Neuronal stem cell (in vitro differentiated cells): ENCODE data around the gene MLNR.

Experiments used
- DNase-seq: peaks from one replicate; pipeline ENCODE4 v3.0.0-alpha.2; 2013; ENCODE audit warnings: low spot score
- H2AFZ ChIP-seq: one replicate; pipeline ENCODE4 v1.6.1; 2013; ENCODE audit warnings: mild to moderate bottlenecking, low read length, inconsistent platforms
- H2AK5ac ChIP-seq: 2 replicates; pipeline ENCODE4 v1.6.1; 2013; ENCODE audit warnings: low read depth, mild to moderate bottlenecking, inconsistent platforms, low read length, moderate library complexity, mixed read lengths
- H2BK120ac ChIP-seq: 2 replicates; pipeline ENCODE4 v1.6.1; 2013; ENCODE audit warnings: low read depth, mild to moderate bottlenecking, inconsistent platforms, low read length, moderate library complexity, mixed read lengths
- H2BK12ac ChIP-seq: one replicate; pipeline ENCODE4 v1.6.1; 2013; ENCODE audit warnings: low read length, inconsistent platforms
- H2BK15ac ChIP-seq: 2 replicates; pipeline ENCODE4 v1.6.1; 2013; ENCODE audit warnings: mild to moderate bottlenecking, low read length, inconsistent platforms, mixed read lengths
- H2BK5ac ChIP-seq: one replicate; pipeline ENCODE4 v1.6.1; 2013; ENCODE audit warnings: inconsistent platforms, mild to moderate bottlenecking, low read length, moderate library complexity
- H3K14ac ChIP-seq: one replicate; pipeline ENCODE4 v1.6.1; 2013; ENCODE audit warnings: low read length, inconsistent platforms
- H3K18ac ChIP-seq: 2 replicates; pipeline ENCODE4 v1.6.1; 2013; ENCODE audit warnings: low read length, inconsistent platforms
- H3K23ac ChIP-seq: 2 replicates; pipeline ENCODE4 v1.6.1; 2013; ENCODE audit warnings: low read depth, mild to moderate bottlenecking, mixed read lengths, low read length, inconsistent platforms; ENCODE audit not compliant: poor library complexity
- H3K27ac ChIP-seq: replicated peaks from 3 replicates; pipeline ENCODE4 v1.5.1; 2013; ENCODE audit warnings: low read length, inconsistent platforms
- H3K27me3 ChIP-seq, 3 experiments: 2 replicates each; pipeline ENCODE4 v1.6.1; 2013; ENCODE audit warnings: low read length in 3 of 3, mild to moderate bottlenecking in 2 of 3, inconsistent platforms in 1 of 3, low read depth in 1 of 3, mixed read lengths in 1 of 3, moderate library complexity in 1 of 3; ENCODE audit not compliant: control insufficient read depth in 3 of 3, insufficient read depth in 3 of 3
- H3K36me3 ChIP-seq, 2 donors: replicated peaks in 1 of 2; 2 replicates each; pipeline ENCODE4 v1.6.1; 2013; ENCODE audit warnings: low read length in 2 of 2; ENCODE audit not compliant: control insufficient read depth in 2 of 2, insufficient read depth in 2 of 2
- H3K4ac ChIP-seq: 2 replicates; pipeline ENCODE4 v1.6.1; 2013; ENCODE audit warnings: inconsistent platforms, mild to moderate bottlenecking, low read length, moderate library complexity
- H3K4me1 ChIP-seq, 2 donors: 1 replicate in 1 of 2; 2 replicates in 1 of 2; pipeline ENCODE4 v1.6.1; 2013; ENCODE audit warnings: low read length in 2 of 2, low read depth in 1 of 2; ENCODE audit not compliant: control insufficient read depth in 2 of 2, insufficient read depth in 1 of 2
- H3K4me2 ChIP-seq: one replicate; pipeline ENCODE4 v1.6.1; 2013; ENCODE audit warnings: mild to moderate bottlenecking, low read length, inconsistent platforms; ENCODE audit not compliant: insufficient read depth, poor library complexity, severe bottlenecking
- H3K4me3 ChIP-seq, 2 donors: 2 replicates each; pipeline ENCODE4 v1.5.1; 2013; ENCODE audit warnings: low read length in 2 of 2, mild to moderate bottlenecking in 2 of 2, inconsistent platforms in 1 of 2, moderate library complexity in 1 of 2
- H3K79me1 ChIP-seq: one replicate; pipeline ENCODE4 v1.6.1; 2013; ENCODE audit warnings: low read depth, mild to moderate bottlenecking, inconsistent platforms, low read length, moderate library complexity
- H3K9ac ChIP-seq: one replicate; pipeline ENCODE4 v1.6.1; 2013; ENCODE audit warnings: mild to moderate bottlenecking, low read depth, low read length, inconsistent platforms; ENCODE audit not compliant: poor library complexity
- H3K9me3 ChIP-seq, 2 donors: replicated peaks in 1 of 2; 2 replicates each; pipeline versions ENCODE3 to v1.6.1; 2013; ENCODE audit warnings: low read length in 2 of 2, mild to moderate bottlenecking in 2 of 2, inconsistent platforms in 1 of 2, low read depth in 1 of 2, mixed read lengths in 1 of 2, moderate library complexity in 1 of 2; ENCODE audit not compliant: control insufficient read depth in 2 of 2, insufficient read depth in 1 of 2
- H4K8ac ChIP-seq: one replicate; pipeline ENCODE4 v1.6.1; 2013; ENCODE audit warnings: low read depth, mild to moderate bottlenecking, inconsistent platforms, low read length, moderate library complexity
- H4K91ac ChIP-seq: one replicate; pipeline ENCODE4 v1.6.1; 2013; ENCODE audit warnings: low read length, low read depth, mild to moderate bottlenecking, inconsistent platforms; ENCODE audit not compliant: poor library complexity
- WGBS, 2 donors: extraction: QIAGEN DNeasy Blood & Tissue Kit; methylation state at CpG; one replicate each; pipeline ENCODE4 v1.1.7; 2013; ENCODE audit warnings: missing lambda C conversion rate in 2 of 2, mixed read lengths in 1 of 2; ENCODE audit not compliant: insufficient read length in 2 of 2, insufficient replicate concordance in 1 of 2; ENCODE audit errors: extremely low coverage in 2 of 2; 5-methylcytosine and 5-hydroxymethylcytosine counted together

MLNR gene

DNA sequence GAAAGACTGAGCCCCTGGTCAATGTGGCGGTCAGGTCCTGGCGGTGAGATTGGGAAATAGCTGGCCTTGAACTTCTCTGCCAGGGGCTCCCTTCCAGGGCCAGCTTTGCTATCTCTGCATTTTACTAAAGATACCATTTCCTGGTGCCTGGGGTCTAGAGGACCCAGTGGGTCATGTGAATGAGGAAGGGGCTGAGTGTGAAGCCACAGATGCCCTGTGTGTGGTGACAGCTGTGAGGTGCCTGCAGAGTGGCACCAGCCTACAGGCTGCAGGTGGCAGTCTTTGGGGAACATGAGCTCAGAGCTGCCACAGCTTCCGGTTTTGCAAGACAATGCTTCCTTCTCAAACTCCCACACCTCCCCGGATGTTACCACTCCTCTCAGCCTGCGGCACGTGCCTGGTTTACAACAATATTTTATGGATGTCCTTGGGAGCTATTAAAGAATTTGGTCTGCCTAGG, 5.2 kb upstream of the MLNR start:
- H2BK120ac ChIP-seq: no peak overlapping the region
- no peak overlapping the region for H3K27ac ChIP-seq
- H3K4me2 ChIP-seq: no peak overlapping the region
- no peak overlapping the region for H3K4me3 ChIP-seq
- peaks cover 0 to 8% of the 10 kb centered on the region in 2 donors for H3K36me3 ChIP-seq
- no peak overlapping the region for H2BK5ac ChIP-seq
- H3K9ac ChIP-seq: no peak overlapping the region
- no peak overlapping the region for H3K23ac ChIP-seq
- peaks cover 9 to 37% (median 32%) of the 10 kb centered on the region in 3 experiments for H3K27me3 ChIP-seq
- no peak overlapping the region for H2BK15ac ChIP-seq
- no peak overlapping the region for H2AK5ac ChIP-seq
- peaks cover 3 to 10% of the 10 kb centered on the region in 2 donors for H3K4me1 ChIP-seq
- H3K79me1 ChIP-seq: no peaks in the 10 kb centered on the region
- WGBS, 2 donors: no CpG with 5 or more reads among the region's 6 CpGs
- no peak overlapping the region for H3K14ac ChIP-seq
- no peak for DNase-seq
- H2AFZ ChIP-seq: peak overlapping the region; percentile 88
- H4K91ac ChIP-seq: no peak overlapping the region
- H3K9me3 ChIP-seq: peaks cover 0 to 7% of the 10 kb centered on the region in 2 donors
- no peak overlapping the region for H3K18ac ChIP-seq
- no peak overlapping the region for H4K8ac ChIP-seq
- H2BK12ac ChIP-seq: no peak overlapping the region
- H3K4ac ChIP-seq: no peak overlapping the region

DNA sequence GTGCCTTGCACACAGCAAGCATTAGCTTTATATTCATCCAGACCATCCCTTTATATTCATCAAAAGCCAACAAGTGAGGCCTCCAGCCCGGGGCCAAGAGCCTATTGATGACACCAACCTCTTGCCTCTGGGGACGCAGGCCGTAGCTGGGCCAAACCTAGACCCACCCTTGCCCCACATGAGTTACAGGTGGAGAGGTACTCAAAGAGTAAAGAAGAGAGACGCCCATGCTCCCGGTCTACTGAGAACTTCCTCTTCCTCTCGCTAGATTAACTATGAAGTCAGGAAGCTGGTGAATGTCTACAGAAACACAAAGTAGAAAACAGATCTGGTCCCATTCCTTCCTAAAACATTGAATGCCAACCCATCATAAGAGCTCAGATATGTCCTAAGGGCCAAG, 3.8 kb upstream of the MLNR start:
- Histone ChIP-seq H3K9me3 (peaks cover 2 to 10% of the 10 kb centered on the region in 2 donors), H3K14ac (no peak overlapping the region), H2BK12ac (no peak overlapping the region), H3K4me3 (no peak overlapping the region), H3K27me3 (peaks cover 20 to 51% (median 46%) of the 10 kb centered on the region in 3 experiments), H2AK5ac (no peak overlapping the region), H3K4ac (no peak overlapping the region), H2AFZ (no peak overlapping the region), H2BK5ac (no peak overlapping the region), H3K23ac (no peak overlapping the region), H3K18ac (no peak overlapping the region), H3K79me1 (no peaks in the 10 kb centered on the region), H3K4me1 (peaks cover 6 to 10% of the 10 kb centered on the region in 2 donors), H4K8ac (no peak overlapping the region), H2BK120ac (no peak overlapping the region), H3K36me3 (no peaks in the 10 kb centered on the region), H2BK15ac (no peak overlapping the region), H3K4me2 (no peak overlapping the region), H3K27ac (no peak overlapping the region), H4K91ac (no peak overlapping the region), H3K9ac (no peak overlapping the region)
- no CpG with 5 or more reads among the region's 6 CpGs for WGBS, 2 donors
- no peak for DNase-seq

DNA sequence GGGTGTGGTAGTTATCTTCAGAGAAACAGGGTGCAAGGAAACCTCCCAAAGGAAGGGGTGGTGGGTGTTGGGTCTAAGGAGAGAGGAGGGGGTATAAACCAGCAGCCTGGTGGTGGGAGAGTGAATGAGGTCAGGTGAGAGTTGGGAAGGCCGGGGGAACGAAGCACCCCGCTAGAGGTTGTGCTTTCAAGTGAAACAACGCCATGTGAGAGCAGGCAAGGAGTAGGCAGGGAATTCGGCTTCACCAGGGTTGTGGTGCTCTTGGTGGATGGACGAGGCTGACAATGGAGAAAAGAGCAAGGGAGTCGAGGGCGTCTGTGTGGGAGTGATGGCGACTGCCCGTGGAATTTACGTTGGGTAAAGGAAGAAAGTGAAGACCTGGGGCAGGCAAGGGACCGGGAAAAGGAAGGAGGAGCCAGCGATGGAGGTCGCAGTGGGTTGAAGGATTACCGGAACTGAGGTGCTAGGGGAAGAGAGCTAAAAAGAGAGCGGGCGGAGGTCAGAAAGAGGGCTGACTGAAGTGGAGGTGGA, 2.1 kb upstream of the MLNR start:
- Histone ChIP-seq H2AK5ac (no peak overlapping the region), H3K27me3 (peaks cover 28 to 68% (median 61%) of the 10 kb centered on the region in 3 experiments), H3K9ac (no peak overlapping the region), H3K79me1 (no peaks in the 10 kb centered on the region), H3K4ac (no peak overlapping the region), H2AFZ (peak overlapping the region; percentile 46), H2BK12ac (no peak overlapping the region), H3K36me3 (no peaks in the 10 kb centered on the region), H2BK15ac (no peak overlapping the region), H3K4me2 (peak overlapping the region; percentile 42), H4K8ac (no peak overlapping the region), H3K27ac (no peak overlapping the region), H4K91ac (no peak overlapping the region), H3K9me3 (peaks cover 2 to 19% of the 10 kb centered on the region in 2 donors), H3K4me1 (peaks cover 6 to 10% of the 10 kb centered on the region in 2 donors), H3K14ac (no peak overlapping the region), H3K18ac (no peak overlapping the region), H3K23ac (no peak overlapping the region), H2BK120ac (no peak overlapping the region), H3K4me3 (peak overlapping the region in 1 of 2 donors; percentile 52), H2BK5ac (no peak overlapping the region)
- DNase-seq: no peak
- no CpG with 5 or more reads among the region's 17 CpGs for WGBS, 2 donors

DNA sequence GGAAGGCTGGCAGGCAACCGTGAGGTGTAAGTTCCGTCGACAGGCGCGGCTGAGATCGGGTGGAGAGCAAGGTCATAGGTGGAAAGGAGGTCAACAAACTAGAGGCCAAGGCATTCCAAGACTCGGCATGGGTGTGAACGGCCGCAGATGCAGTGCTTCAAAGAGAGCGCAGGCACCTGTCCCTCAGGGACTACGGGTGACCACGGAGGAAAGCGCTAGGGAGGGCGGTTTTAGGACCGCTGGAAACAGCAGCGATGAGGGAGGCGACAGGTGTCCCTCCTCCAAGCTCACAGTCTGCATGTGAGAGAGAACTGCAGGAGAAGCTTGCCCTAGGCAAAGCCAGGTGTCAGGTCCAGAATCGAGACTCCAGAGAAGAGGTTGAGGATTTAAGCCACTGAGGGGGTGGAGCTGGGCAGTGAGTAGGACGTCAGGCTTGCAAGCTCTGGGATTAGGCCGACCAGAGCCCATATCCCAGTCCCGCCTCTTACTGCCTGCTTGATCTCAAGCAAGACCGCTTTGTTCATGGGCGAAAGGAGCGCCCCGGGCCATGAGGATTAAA, 1.6 kb upstream of the MLNR start:
- no CpG with 5 or more reads among the region's 25 CpGs for WGBS, 2 donors
- Histone ChIP-seq H3K27me3 (peaks cover 28 to 73% (median 62%) of the 10 kb centered on the region in 3 experiments), H3K9me3 (peaks cover 2 to 19% of the 10 kb centered on the region in 2 donors), H2BK120ac (no peak overlapping the region), H3K27ac (no peak overlapping the region), H2BK15ac (no peak overlapping the region), H2BK12ac (no peak overlapping the region), H2AFZ (peak overlapping the region; percentile 46), H3K4me3 (peak overlapping the region in 1 of 2 donors; percentile 52), H2BK5ac (no peak overlapping the region), H3K23ac (no peak overlapping the region), H3K79me1 (no peaks in the 10 kb centered on the region), H4K8ac (no peak overlapping the region), H3K14ac (no peak overlapping the region), H3K18ac (no peak overlapping the region), H3K4me2 (peak overlapping the region; percentile 42), H3K9ac (no peak overlapping the region), H4K91ac (no peak overlapping the region), H2AK5ac (no peak overlapping the region), H3K4me1 (peaks cover 6 to 10% of the 10 kb centered on the region in 2 donors), H3K4ac (no peak overlapping the region), H3K36me3 (no peaks in the 10 kb centered on the region)
- peak; percentile 43 for DNase-seq
